HG03060 (cell line): Measurements from ENCODE around the gene LHFPL6.

Experiments
- ATAC-seq: cut with Tn5 transposase; IDR thresholded peaks from one replicate; pipeline ENCODE4 v1.9.1; 2021; ENCODE audit warnings: low read depth, moderate number of reproducible peaks; ENCODE audit not compliant: unreplicated experiment

The LHFPL6 gene

GRCh38 chr13:39324806-39325311 is 278.1 kb downstream of the LHFPL6 start:
- no peak for ATAC-seq

- ATAC-seq: no peak
Measured at GRCh38 chr13:39322836-39323585, 280.0 kb downstream of the LHFPL6 start.

- no peak for ATAC-seq
Measured at GRCh38 chr13:39321574-39321973, 281.4 kb downstream of the LHFPL6 start.

GRCh38 chr13:39318161-39318560 is 284.8 kb downstream of the LHFPL6 start:
- no peak for ATAC-seq

GRCh38 chr13:39317291-39317690 is 285.7 kb downstream of the LHFPL6 start:
- no peak for ATAC-seq

GRCh38 chr13:39315796-39316195 is 287.2 kb downstream of the LHFPL6 start:
- no peak for ATAC-seq

- ATAC-seq: no peak
Measured at GRCh38 chr13:39313721-39314120, 289.3 kb downstream of the LHFPL6 start.

GRCh38 chr13:39312596-39312995 is 290.4 kb downstream of the LHFPL6 start:
- no peak for ATAC-seq

GRCh38 chr13:39311619-39312018 is 291.4 kb downstream of the LHFPL6 start:
- ATAC-seq: no peak

GRCh38 chr13:39310961-39311360 is 292.0 kb downstream of the LHFPL6 start:
- no peak for ATAC-seq

- ATAC-seq: peak; percentile 83
Measured at GRCh38 chr13:39306639-39307589, 296.1 kb downstream of the LHFPL6 start.

- no peak for ATAC-seq
Measured at GRCh38 chr13:39302820-39303219, 300.2 kb downstream of the LHFPL6 start.

- no peak for ATAC-seq
Measured at GRCh38 chr13:39298951-39299350, 304.0 kb downstream of the LHFPL6 start.

- no peak for ATAC-seq
Measured at GRCh38 chr13:39297664-39298171, 305.3 kb downstream of the LHFPL6 start.

- no peak for ATAC-seq
Measured at GRCh38 chr13:39297023-39297422, 306.0 kb downstream of the LHFPL6 start.

- ATAC-seq: no peak
Measured at GRCh38 chr13:39296193-39296592, 306.8 kb downstream of the LHFPL6 start.
